SK-N-MC (cell line): ENCODE data around the gene OR14C36.

Experiments
- DNase-seq: peaks from one replicate; pipeline ENCODE4 v3.0.0-alpha.2; 2011; ENCODE audit warnings: low read depth, low spot score
- H3K27ac ChIP-seq: fragments of 200-600 bp; sonication (generic); 2 replicates; pipeline ENCODE4 v1.5.1; 2016; ENCODE audit warnings: mixed run types
- H3K36me3 ChIP-seq: fragments of 200-600 bp; sonication (generic); 2 replicates; pipeline ENCODE4 v1.6.1; 2017; ENCODE audit warnings: antibody characterized with exemption, low read length, mixed read lengths; ENCODE audit not compliant: insufficient read depth
- H3K4me3 ChIP-seq: fragments of 200-600 bp; sonication (generic); 2 replicates; pipeline ENCODE4 v1.5.1; 2016
- H3K9ac ChIP-seq: fragments of 200-600 bp; sonication (generic); 2 replicates; pipeline ENCODE4 v1.8.0; 2017; ENCODE audit warnings: mixed run types, mixed read lengths; ENCODE audit not compliant: insufficient read length
- H3K9me3 ChIP-seq: fragments of 200-600 bp; sonication (generic); 2 replicates; pipeline ENCODE4 v1.6.1; 2017; ENCODE audit warnings: low read depth, mild to moderate bottlenecking, antibody characterized with exemption, low read length, moderate library complexity, mixed read lengths
- EZH2 ChIP-seq: fragments of 200-600 bp; sonication (generic); IDR thresholded peaks from one replicate; pipeline ENCODE4 v1.6.1; 2017; ENCODE audit warnings: antibody characterized with exemption
- FOXP2 ChIP-seq: optimal IDR thresholded peaks from 2 replicates; pipeline ENCODE3; 2011; ENCODE audit warnings: mild to moderate bottlenecking, moderate library complexity; ENCODE audit not compliant: insufficient read depth; ENCODE audit errors: extremely low read length, control extremely low read depth
- POLR2AphosphoS5 ChIP-seq: IDR thresholded peaks from 2 replicates; pipeline ENCODE4 v1.6.1; 2012; ENCODE audit warnings: mild to moderate bottlenecking, low read depth, low read length, borderline replicate concordance

Gene OR14C36

GRCh38 chr1:248361121-248361715, 12.6 kb downstream of the OR14C36 start, which contains the start of gene OR2T4:
Gene OR2T4 (plus strand): TSS chr1:248361665. CDS start chr1:248361665, 0 bp downstream.
- Histone ChIP-seq H3K4me3 (no peak within 1 kb of the TSS), H3K9ac (no peak within 1 kb of the TSS), H3K27ac (no peak within 1 kb of the TSS), H3K36me3 (no peaks in the 10 kb centered on the region), H3K9me3 (no peaks in the 10 kb centered on the region)
- TF ChIP-seq POLR2AphosphoS5: no peak
- TF ChIP-seq FOXP2: no peak
- no peak for TF ChIP-seq EZH2
- DNase-seq: no peak

- no peak overlapping the region for H3K27ac ChIP-seq
- no peak for TF ChIP-seq EZH2
- TF ChIP-seq FOXP2: no peak
- TF ChIP-seq POLR2AphosphoS5: no peak
- no peak for DNase-seq
- no peak overlapping the region for H3K4me3 ChIP-seq
- no peak overlapping the region for H3K9ac ChIP-seq
- no peaks in the 10 kb centered on the region for H3K9me3 ChIP-seq
- H3K36me3 ChIP-seq: no peaks in the 10 kb centered on the region
Measured at GRCh38 chr1:248366609-248367008, 18.0 kb downstream of the OR14C36 start.

- Histone ChIP-seq H3K9ac (no peak overlapping the region), H3K9me3 (no peaks in the 10 kb centered on the region), H3K4me3 (no peak overlapping the region), H3K36me3 (no peaks in the 10 kb centered on the region), H3K27ac (no peak overlapping the region)
- TF ChIP-seq FOXP2 (no peak), EZH2 (no peak), POLR2AphosphoS5 (no peak)
- no peak for DNase-seq
Measured at GRCh38 chr1:248372394-248372793, 23.8 kb downstream of the OR14C36 start.

- Histone ChIP-seq H3K27ac (no peak overlapping the region), H3K9me3 (no peaks in the 10 kb centered on the region), H3K36me3 (no peaks in the 10 kb centered on the region), H3K4me3 (no peak overlapping the region), H3K9ac (no peak overlapping the region)
- TF ChIP-seq POLR2AphosphoS5: no peak
- TF ChIP-seq EZH2: no peak
- no peak for TF ChIP-seq FOXP2
- no peak for DNase-seq
Measured at GRCh38 chr1:248373761-248374160, 25.2 kb downstream of the OR14C36 start.

GRCh38 chr1:248375446-248375845, 26.9 kb downstream of the OR14C36 start, which contains the start of gene OR2T6:
Gene OR2T6 (plus strand): TSS chr1:248375746. CDS start chr1:248387609, 11,863 bp downstream.
- Histone ChIP-seq H3K27ac (no peak within 1 kb of the TSS), H3K9ac (no peak within 1 kb of the TSS), H3K9me3 (no peaks in the 10 kb centered on the region), H3K36me3 (no peaks in the 10 kb centered on the region), H3K4me3 (no peak within 1 kb of the TSS)
- DNase-seq: no peak
- TF ChIP-seq POLR2AphosphoS5: no peak
- TF ChIP-seq FOXP2: no peak
- TF ChIP-seq EZH2: no peak

- no peak for TF ChIP-seq FOXP2
- TF ChIP-seq EZH2: no peak
- no peak for TF ChIP-seq POLR2AphosphoS5
- Histone ChIP-seq H3K4me3 (no peak overlapping the region), H3K9ac (no peak overlapping the region), H3K9me3 (no peaks in the 10 kb centered on the region), H3K27ac (no peak overlapping the region), H3K36me3 (no peaks in the 10 kb centered on the region)
- no peak for DNase-seq
Measured at GRCh38 chr1:248376916-248377315, 28.3 kb downstream of the OR14C36 start.

GRCh38 chr1:248380854-248381253, 32.3 kb downstream of the OR14C36 start:
- no peak for DNase-seq
- no peaks in the 10 kb centered on the region for H3K9me3 ChIP-seq
- TF ChIP-seq POLR2AphosphoS5: no peak
- no peak for TF ChIP-seq EZH2
- TF ChIP-seq FOXP2: no peak
- H3K27ac ChIP-seq: no peak overlapping the region
- H3K4me3 ChIP-seq: no peak overlapping the region
- H3K36me3 ChIP-seq: no peaks in the 10 kb centered on the region
- no peak overlapping the region for H3K9ac ChIP-seq

- no peak overlapping the region for H3K4me3 ChIP-seq
- no peak overlapping the region for H3K9ac ChIP-seq
- DNase-seq: no peak
- TF ChIP-seq EZH2: no peak
- no peak overlapping the region for H3K27ac ChIP-seq
- H3K9me3 ChIP-seq: no peaks in the 10 kb centered on the region
- no peaks in the 10 kb centered on the region for H3K36me3 ChIP-seq
Measured at GRCh38 chr1:248388426-248388825, 39.9 kb downstream of the OR14C36 start.

- no peak overlapping the region for H3K27ac ChIP-seq
- no peaks in the 10 kb centered on the region for H3K9me3 ChIP-seq
- no peak overlapping the region for H3K4me3 ChIP-seq
- no peaks in the 10 kb centered on the region for H3K36me3 ChIP-seq
- DNase-seq: no peak
- H3K9ac ChIP-seq: no peak overlapping the region
- no peak for TF ChIP-seq POLR2AphosphoS5
- TF ChIP-seq FOXP2: no peak
- TF ChIP-seq EZH2: no peak
Measured at GRCh38 chr1:248393050-248393449, 44.5 kb downstream of the OR14C36 start.
